ENCODE measurements around the gene CHST11. TPM values are rescaled to one million over a fixed set of nuclear protein-coding genes. Genes with fewer than 3 reads are reported as not detected.
A peak's percentile ranks its signal among the peaks of the same experiment; 100 is the strongest.

Gene CHST11
- total and polyA plus RNA-seq, 3 donors from 2014 or later = 5.1 to 36.9 (median 23.9) TPM

- peak; percentile 80 for DNase-seq
These were observed 245.9 kb downstream of the CHST11 start for GRCh38 chr12:104702565-104703139.

GRCh38 chr12:104703372-104703771 lies 246.6 kb downstream of the CHST11 start:
- Histone ChIP-seq H3K4me3 (no peak overlapping the region), H3K27ac (no peak overlapping the region), H3K36me3 (ENCODE audit: low read depth, missing control alignments) (no peaks in the 10 kb centered on the region), H3K4me1 (no peaks in the 10 kb centered on the region), H3K9me3 (no peaks in the 10 kb centered on the region), H3K27me3 (no peaks in the 10 kb centered on the region)
- TF ChIP-seq POLR2A (IDR thresholded peaks at IDR 0.05) = no peak
- TF ChIP-seq, protein P1, sequence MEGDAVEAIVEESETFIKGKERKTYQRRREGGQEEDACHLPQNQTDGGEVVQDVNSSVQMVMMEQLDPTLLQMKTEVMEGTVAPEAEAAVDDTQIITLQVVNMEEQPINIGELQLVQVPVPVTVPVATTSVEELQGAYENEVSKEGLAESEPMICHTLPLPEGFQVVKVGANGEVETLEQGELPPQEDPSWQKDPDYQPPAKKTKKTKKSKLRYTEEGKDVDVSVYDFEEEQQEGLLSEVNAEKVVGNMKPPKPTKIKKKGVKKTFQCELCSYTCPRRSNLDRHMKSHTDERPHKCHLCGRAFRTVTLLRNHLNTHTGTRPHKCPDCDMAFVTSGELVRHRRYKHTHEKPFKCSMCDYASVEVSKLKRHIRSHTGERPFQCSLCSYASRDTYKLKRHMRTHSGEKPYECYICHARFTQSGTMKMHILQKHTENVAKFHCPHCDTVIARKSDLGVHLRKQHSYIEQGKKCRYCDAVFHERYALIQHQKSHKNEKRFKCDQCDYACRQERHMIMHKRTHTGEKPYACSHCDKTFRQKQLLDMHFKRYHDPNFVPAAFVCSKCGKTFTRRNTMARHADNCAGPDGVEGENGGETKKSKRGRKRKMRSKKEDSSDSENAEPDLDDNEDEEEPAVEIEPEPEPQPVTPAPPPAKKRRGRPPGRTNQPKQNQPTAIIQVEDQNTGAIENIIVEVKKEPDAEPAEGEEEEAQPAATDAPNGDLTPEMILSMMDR (IDR thresholded peaks at IDR 0.05) = no peak
- whole genome bisulfite sequencing, 2 donors = 91 to 97% methylated on average over 8 of the region's 8 CpGs
- no peak for DNase-seq
- intact Hi-C loops (cut with DNase I; ENCODE audit: low total_unique reads) = no loop called here

More at GRCh38 chr12:104702565-104703139, 245.9 kb downstream of the CHST11 start:
- no peaks in the 10 kb centered on the region for H3K36me3 ChIP-seq (ENCODE audit: low read depth, missing control alignments)
- no peaks in the 10 kb centered on the region for H3K4me1 ChIP-seq
- H3K27ac ChIP-seq = no peak overlapping the region
- H3K27me3 ChIP-seq = no peaks in the 10 kb centered on the region
- H3K4me3 ChIP-seq = no peak overlapping the region
- H3K9me3 ChIP-seq = no peaks in the 10 kb centered on the region
- no peak for TF ChIP-seq POLR2A (IDR thresholded peaks at IDR 0.05)
- TF ChIP-seq, protein P1 (IDR thresholded peaks at IDR 0.05) = no peak
- intact Hi-C loops (cut with DNase I; ENCODE audit: low total_unique reads) = no loop called here
- 51 to 57% methylated on average over 10 to 21 of the region's 21 CpGs for WGBS, 2 donors

DNA sequence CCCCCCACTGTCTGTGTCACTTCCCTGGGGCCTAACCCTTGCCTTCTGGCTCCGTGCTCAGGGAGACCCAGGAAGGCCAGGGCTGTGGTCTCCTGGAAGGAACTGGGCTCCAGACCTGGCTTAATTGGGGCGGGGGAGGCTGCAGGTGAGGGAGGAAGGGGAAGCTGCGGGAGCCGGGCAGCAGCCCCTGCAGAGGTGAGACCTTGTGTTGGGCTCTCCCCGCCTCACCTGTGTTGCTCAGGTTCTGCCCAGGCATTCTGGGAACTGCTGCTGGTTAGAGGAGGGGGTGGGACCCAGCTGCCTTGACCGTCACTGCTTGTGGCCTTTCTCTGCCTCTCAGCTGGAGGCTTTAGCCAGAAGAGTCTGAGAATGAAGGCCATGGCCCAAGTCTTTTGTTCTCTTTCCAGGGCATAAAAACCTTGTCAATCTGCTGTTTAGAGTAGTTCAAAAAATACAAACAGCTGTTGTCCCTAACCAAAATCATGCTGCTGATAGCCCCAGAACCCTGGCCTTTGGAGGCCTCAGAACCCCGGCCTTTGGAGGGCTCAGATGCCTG lies 247.6 kb downstream of the CHST11 start:
- H3K4me3 ChIP-seq = no peak overlapping the region
- no peaks in the 10 kb centered on the region for H3K36me3 ChIP-seq (ENCODE audit: low read depth, missing control alignments)
- TF ChIP-seq POLR2A (IDR thresholded peaks at IDR 0.05) = no peak
- TF ChIP-seq, protein P1 (IDR thresholded peaks at IDR 0.05) = no peak
- H3K27ac ChIP-seq = no peak overlapping the region
- 88 to 94% methylated on average over 7 of the region's 7 CpGs for WGBS, 2 donors
- H3K9me3 ChIP-seq = no peaks in the 10 kb centered on the region
- intact Hi-C loops (cut with DNase I; ENCODE audit: low total_unique reads) = no loop called here
- no peaks in the 10 kb centered on the region for H3K4me1 ChIP-seq
- no peak for DNase-seq
- no peaks in the 10 kb centered on the region for H3K27me3 ChIP-seq

DNA sequence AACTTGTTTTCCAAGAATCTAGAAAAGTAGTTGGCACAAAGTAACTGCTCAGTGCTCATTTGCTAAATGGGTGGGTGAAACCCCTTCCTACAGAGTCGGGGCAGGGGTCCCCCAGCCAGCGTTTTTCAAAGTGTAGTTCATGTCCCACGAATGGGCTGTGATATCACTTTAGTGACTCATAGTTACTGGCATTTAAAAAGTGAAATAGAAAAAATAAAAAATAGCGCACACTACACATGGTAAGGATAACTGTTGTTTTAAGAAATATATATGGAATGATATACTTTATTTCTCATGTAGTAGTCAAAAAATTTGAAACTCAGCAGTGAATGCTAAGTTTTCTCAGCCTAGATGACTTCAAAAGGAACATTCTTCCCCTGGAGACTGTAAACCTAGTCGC lies 250.4 kb downstream of the CHST11 start:
- H3K4me1 ChIP-seq = peaks cover 11% of the 10 kb centered on the region
- no peak for DNase-seq
- TF ChIP-seq POLR2A (IDR thresholded peaks at IDR 0.05) = no peak
- TF ChIP-seq, protein P1 (IDR thresholded peaks at IDR 0.05) = no peak
- no peak overlapping the region for H3K27ac ChIP-seq
- no peaks in the 10 kb centered on the region for H3K27me3 ChIP-seq
- intact Hi-C loops (cut with DNase I; ENCODE audit: low total_unique reads) = no loop called here
- no peaks in the 10 kb centered on the region for H3K9me3 ChIP-seq
- H3K4me3 ChIP-seq = no peak overlapping the region
- no peaks in the 10 kb centered on the region for H3K36me3 ChIP-seq (ENCODE audit: low read depth, missing control alignments)
- 78 to 79% methylated on average over 5 of the region's 5 CpGs for WGBS, 2 donors
